GM15510 (cell line): ENCODE data around the gene ZKSCAN3.

ENCODE experiments used
- POLR2A ChIP-seq: IDR thresholded peaks from 3 replicates; pipeline ENCODE4 v1.6.1; 2011; ENCODE audit warnings: borderline replicate concordance; ENCODE audit not compliant: insufficient read length; ENCODE audit errors: extremely low read depth

The ZKSCAN3 gene

DNA sequence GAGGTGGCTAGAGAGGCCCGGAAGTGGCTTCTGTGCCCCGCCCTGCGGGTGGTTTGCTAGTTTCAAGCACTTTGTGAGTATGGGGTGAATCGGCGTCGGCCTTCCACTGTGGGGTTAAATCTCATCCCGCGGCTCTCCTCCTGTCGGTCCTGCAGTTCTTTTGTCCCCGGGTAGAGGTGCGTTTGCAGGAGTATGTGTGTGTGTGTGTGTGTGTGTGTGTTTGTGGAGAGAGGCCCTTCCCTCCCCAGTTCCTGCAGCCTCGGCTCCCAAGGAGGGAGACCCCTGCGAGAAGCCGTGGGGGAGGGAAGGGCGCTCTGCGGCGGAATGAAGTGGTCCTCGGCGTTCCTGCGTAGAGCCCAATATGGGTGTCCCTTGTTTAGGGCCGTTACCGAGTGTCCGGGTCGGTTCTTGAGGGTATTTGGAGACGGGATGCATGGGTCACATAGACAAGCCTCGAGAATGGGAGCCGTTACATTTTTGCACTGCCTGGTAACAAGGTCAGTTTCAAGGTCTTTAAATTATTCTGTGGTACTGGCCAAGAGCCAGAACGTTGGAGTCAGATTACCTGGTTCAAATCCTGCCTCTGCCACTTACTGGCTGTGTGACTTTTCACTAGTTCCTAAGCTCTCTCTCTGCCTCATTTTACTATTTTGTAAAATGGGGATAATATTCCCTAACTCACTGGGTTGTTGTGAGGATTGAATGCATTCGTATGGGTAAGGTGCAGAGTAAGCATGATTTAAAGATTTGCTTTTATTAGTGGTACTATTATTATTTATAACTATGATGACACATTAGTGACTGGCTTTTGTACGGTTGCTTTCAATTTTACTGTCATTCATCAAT, at the start of gene ZKSCAN3:
Gene ZKSCAN3 (plus strand): TSS at position 56 of the 846 bp plus-strand sequence. CDS start 9,640 bp downstream, outside the sequence.
- TF ChIP-seq POLR2A = peak; percentile 73

DNA sequence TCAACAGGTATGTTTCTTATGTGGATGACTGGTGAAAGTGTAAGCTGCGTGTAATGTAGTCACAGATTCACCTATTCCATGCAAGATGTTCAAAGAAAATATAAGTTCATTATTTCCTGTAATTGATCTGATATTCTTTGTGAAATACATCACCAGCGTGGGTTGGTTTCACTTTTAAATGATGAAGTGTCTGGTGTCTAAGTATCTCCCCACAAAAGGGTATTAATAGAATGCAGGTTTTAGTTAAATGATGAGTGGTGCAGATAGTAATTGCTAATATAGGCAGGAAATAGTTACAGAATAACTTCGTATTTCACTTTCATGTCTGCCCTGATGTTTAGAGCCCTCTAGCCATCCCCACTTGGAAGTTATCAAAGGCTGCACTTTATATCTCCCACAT, 46.2 kb upstream of the ZKSCAN3 start:
- no peak for TF ChIP-seq POLR2A

DNA sequence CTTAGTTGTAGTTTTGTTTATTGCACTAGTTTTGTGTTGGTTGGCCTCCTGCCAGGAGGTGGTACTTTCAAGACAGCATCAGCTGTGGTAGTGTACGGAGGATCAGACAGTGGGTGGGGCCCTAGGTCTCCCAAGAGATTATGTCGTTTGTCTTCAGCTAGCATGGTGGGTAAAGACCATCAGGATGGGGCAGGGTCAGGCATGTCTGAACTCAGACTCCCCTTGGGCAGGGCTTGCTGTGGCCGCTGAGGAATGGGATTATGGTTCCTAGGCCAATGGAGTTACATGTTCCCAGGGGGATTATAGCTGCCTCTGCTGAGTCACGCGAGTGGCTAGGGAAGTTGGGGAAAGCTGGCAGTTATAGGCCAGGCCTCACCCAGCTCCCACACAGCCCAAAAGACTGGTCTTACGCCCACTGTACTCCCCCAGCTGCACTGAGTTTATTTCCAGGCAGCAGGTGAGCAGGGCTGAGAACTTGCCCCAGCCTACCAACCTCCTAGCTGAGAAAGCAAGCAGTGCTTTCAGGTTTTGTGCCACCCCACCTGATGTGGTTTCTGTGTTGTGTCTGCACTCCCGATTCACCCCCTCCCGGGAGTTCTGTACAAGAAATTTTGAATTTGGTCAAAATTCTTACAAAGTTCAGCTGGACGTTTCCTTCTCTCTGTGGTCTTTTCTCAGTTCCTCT, 38.5 kb upstream of the ZKSCAN3 start:
- no peak for TF ChIP-seq POLR2A

DNA sequence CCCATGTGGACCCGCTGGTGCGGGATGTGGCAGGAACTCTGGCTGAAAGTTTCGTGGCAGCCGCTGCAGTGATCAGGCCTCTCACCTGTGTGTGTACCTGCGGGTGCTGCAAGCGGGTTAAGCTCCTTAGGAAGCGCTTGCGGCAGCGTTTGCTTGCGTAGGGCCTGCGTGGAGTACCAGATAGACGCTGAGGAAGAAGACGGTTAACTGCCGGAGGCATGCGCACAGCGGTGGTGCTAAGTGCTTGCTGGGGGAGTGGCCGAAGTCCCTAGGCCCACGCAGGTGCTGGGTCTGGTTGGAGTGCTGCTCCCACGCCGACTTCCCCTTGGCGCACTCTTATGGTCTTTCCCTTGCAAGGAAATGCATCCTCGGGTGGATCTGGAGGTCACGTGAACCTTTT, 36.8 kb upstream of the ZKSCAN3 start:
- no peak for TF ChIP-seq POLR2A

DNA sequence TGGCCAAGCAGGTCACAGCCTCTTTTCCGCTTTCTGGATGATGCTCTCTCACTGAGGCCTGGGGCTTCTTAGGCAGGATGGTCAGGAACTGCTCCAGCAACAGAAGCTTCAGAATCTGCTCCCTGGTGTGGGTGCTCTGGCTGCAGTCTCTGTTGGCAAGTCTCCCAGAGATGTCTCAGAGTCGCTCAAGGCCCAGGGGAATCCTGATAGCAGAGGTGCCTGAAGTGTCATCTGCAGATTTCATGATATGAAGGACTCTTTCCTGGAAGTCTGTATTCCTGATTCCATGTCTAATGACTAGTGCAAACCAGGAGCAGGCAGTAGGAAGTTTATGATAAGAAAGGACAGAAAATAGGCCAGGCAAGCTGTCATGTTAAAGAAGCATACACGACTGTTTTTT, 34.1 kb upstream of the ZKSCAN3 start:
- TF ChIP-seq POLR2A = no peak

DNA sequence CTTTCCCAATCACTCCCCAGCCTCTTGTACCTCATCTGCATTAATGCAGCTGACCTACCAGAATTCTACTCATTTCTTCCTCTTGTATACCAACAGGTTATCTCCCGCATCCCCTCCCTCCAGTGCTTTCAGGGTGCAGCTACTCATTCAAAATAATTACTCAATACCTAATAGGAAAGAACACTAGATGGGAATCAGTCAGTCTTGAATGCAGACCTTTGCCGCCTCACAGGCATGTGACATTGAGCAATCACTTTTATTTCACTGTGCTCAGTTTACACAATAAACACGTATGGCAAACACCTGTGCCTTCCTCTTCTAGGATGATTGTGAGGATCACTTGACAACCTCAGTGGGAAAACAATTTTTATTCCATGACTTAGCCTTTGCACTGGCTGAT, 27.1 kb upstream of the ZKSCAN3 start:
- no peak for TF ChIP-seq POLR2A

DNA sequence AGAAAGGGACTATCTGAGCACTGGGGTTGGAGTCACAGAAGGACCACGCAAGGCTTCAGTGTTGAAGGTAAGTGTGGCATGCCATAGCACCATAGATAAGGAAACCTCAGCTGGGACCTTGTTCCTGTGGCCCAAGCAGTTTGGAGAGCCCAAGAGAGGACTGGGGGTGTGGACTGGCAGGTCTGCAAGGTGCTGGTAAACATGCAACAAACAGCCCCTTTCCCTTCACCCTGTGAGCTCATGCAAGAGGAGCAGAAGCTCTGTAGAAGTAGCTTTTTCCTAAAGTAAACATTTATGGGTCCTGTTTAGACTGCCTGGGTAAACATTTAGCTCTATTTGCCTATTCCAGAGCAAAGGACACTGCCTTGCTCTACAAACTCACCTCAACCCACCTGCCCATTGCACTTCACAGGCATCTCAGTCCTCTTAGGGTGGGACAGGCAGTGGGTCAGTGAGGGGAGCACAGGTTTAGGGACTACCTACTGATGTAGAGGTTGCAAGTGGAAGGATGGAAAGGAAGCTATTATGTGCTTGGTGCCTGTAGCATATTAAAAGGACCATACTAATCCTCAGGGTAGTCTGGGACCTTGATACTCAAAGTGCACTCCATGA, 25.8 kb upstream of the ZKSCAN3 start:
- TF ChIP-seq POLR2A = no peak

DNA sequence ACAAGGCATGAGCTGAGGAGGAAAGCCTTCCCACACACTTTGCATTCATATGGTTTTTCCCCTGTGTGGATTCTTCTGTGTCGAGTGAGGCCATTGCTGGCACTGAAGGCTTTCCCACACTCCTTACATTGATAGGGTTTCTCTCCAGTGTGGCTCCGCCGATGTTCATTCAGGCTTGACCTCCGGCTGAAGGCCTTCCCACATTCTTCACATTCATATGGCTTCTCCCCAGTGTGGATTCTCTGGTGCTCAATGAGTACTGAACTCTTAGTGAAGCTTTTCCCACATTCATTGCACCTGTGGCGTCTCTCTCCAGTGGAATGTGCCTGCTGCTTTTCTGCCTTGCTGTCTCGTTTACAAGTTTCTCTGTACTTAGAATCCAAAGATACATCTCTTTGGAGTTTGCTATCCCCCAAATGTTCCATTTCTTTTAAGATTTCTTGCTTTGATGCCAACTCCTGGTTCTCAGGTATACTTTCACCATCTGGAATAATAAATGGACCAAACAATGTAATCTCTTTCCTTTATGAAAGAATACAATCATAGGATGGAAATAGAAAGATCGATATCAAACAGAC, 23.3 kb upstream of the ZKSCAN3 start:
- no peak for TF ChIP-seq POLR2A

DNA sequence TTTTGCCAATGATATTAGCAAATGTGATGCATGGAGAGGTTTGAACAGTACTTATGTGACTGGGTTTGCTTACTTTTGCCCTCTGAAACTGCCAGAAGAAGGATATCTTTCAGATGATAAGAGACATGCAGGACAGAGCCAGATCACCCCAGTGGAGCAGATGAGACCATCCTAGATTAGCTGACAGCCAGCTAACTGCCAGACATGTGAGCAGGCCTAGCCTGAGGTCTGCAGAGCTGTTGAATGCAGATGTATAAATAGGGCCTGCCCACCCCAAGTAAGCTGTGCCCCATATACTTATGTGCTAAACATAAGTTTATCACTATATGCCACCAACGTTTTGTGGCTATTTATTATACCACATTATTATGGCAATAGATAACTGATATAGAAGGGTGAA, 19.7 kb upstream of the ZKSCAN3 start:
- TF ChIP-seq POLR2A = no peak

DNA sequence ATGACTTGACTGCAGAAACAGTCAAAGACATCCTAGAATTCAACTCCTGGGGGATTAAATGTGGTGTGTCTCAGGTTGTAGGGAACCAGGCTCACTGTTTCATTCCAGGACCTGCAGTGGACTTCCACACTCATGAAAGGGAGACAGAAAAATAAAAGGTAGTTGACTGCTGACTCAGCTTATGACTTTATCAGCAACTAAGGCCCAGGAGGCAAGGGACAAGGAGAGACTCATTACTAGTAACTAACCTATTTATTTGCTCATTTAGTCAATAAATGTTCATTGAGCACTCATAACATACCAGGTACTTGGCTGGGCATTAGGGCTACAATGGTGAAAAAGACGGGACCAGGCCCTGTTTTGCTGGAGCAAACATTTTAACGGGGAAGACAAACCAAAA, 16.7 kb upstream of the ZKSCAN3 start:
- no peak for TF ChIP-seq POLR2A

DNA sequence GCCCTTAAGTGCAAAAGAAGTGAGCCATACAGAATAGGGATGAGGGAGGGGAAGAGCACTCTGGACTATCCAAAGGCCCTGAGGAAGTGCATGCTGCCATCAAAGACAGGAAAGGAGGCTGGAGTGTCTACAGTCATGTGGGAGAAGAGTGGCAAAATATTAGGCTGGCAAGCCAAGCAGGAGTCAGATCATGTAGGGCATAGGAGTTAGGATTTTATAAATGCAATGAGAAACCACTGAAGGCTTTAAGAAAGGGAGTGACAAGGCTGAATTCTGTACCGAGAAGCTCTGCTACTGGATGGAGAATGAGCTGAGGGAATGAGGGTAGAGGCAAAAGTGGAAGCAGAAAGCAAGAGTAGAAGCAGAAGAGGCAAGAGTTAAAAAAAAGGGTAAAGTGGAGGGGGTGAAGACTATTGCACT, 16.1 kb upstream of the ZKSCAN3 start:
- TF ChIP-seq POLR2A = no peak

DNA sequence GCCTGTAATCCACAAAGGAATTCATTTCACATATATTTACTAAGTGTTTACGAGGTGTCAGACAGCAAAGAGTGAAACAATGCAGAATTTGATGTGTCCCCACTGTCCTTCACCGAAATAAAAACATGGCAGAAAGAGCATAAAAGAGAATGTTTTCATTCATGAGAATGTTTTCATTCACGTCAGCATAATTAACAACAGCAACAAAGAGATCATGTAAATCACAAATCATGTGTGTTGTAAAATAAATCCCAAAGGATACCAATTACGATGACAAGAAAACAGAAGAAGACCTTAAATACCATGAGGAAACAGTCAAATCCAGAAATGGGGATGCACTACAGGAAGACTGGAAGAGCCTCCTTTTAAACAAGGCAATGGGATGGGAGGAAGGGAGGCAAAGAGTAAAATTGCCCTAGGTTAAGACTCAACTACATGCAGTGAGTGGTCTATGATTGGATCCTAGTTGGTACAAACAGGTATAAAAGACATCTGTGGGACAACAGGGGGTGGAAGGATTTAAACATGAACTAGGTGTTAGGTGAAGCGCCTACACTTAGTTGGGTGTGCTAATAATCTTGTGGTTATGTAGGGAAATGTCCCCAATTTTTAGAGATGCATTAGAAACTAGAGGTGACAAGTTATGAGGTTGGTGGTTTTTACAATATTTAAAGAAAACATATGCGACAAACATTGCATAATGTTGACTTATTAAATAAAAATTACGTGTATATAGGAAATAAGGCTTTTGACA, 15.3 kb upstream of the ZKSCAN3 start:
- TF ChIP-seq POLR2A = no peak

DNA sequence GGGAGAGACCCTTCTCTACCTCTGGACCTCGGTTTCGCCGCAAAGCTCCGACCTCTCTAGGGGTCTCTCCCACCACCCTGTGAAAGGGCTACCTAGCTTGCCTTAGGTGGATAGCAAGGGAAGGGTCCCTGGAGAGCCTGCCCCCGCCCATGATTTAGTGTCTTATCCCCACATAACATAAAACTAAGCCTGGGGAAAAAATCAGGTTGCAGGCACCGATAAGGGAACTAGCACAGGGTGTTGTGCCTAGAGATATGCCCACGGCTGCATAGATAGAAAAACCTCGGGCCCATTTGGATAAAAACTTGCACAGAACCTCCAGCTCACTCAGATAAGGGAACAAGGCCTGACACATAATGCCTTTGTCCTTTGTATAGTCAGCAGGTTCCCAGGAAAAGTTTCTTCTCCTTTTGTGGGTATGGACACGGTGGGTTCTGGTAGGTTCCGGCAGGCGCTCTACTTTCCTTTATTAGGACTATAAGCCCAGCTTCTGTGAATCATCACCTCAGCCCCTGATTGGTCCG, 14.6 kb upstream of the ZKSCAN3 start:
- no peak for TF ChIP-seq POLR2A

DNA sequence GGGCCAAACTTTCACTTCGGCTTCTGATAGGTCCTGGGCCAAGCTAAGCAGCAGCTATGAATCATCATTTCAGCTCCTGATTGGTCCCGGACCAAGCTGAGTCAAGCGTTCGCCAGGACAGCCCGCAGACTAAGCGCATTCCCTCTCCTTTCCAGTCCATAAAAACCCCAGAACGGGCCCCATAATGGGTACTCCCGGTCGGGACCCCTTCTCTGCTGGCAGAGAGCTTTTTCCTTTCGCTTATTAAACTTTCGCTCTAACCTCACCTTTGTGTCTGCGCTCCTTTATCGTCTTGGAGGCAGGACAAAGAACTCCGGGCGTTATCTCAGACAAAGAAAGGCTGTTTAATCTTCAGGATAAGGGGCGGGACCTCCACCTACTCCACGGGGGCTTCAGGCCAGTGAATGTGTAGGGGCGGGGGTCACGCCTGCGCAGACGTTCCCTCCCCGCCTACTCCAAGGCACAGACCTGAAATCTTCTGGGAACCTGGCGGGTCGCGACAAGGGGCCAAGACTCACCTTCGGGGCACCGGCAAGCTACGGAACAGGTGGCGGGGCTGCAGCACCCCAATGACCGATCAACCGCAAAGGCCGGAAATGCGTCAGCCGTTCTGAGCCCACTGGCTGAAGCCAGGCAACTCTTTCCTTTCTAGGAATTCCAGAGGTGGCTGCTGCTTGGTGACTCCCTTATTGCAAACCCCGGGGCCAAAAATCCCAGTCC, 14.0 kb upstream of the ZKSCAN3 start, which contains the start of gene ZSCAN31:
Gene ZSCAN31 (minus strand): TSS at position 585 of the 720 bp plus-strand sequence. CDS start 6,465 bp downstream, outside the sequence.
- TF ChIP-seq POLR2A = peak; percentile 67
